ENCODE results near the gene BCAS3. TPM values are rescaled to one million over a fixed set of nuclear protein-coding genes. Genes with fewer than 3 reads are reported as not detected.
"Not testable (repeated sequence)": the region's sequence is repeated elsewhere in the genome, so short reads cannot be mapped to it uniquely, and the experiment has no call there.

Gene BCAS3
- total RNA-seq, 4 donors from 2014 or later: 42.1 to 84.7 (median 54.1) TPM

DNA sequence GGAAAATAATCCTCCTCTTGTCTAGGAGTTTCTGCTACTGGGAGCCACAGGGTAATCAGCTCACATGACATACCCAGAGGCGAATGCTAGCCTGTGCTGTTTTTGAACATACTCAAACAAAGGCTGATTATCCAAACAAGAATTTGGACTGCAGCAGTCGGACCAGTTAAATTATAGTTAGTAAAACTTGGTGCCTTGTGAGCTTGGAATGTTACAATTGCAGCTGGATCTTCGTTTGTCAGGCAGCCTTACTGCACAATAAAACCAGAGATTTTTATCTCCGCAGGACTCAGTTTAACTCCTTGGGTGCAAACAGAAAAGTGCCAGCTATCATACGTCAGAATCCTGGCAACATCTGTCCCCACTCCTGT is 558.2 kb downstream of the BCAS3 start:
- no peak for TF ChIP-seq POLR2A (IDR thresholded peaks at IDR 0.05)
- TF ChIP-seq, protein P1, sequence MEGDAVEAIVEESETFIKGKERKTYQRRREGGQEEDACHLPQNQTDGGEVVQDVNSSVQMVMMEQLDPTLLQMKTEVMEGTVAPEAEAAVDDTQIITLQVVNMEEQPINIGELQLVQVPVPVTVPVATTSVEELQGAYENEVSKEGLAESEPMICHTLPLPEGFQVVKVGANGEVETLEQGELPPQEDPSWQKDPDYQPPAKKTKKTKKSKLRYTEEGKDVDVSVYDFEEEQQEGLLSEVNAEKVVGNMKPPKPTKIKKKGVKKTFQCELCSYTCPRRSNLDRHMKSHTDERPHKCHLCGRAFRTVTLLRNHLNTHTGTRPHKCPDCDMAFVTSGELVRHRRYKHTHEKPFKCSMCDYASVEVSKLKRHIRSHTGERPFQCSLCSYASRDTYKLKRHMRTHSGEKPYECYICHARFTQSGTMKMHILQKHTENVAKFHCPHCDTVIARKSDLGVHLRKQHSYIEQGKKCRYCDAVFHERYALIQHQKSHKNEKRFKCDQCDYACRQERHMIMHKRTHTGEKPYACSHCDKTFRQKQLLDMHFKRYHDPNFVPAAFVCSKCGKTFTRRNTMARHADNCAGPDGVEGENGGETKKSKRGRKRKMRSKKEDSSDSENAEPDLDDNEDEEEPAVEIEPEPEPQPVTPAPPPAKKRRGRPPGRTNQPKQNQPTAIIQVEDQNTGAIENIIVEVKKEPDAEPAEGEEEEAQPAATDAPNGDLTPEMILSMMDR (IDR thresholded peaks at IDR 0.05): no peak
- no peak overlapping the region for H3K4me3 ChIP-seq (ENCODE audit: low read depth, poor library complexity, severe bottlenecking)
- WGBS, 2 donors: 61 to 63% methylated on average over 5 of the region's 5 CpGs
- no peak for DNase-seq (ENCODE audit: low spot score in 2 of 2)
- intact Hi-C loops (cut with DNase I; ENCODE audit: low total_unique reads): no loop called here

DNA sequence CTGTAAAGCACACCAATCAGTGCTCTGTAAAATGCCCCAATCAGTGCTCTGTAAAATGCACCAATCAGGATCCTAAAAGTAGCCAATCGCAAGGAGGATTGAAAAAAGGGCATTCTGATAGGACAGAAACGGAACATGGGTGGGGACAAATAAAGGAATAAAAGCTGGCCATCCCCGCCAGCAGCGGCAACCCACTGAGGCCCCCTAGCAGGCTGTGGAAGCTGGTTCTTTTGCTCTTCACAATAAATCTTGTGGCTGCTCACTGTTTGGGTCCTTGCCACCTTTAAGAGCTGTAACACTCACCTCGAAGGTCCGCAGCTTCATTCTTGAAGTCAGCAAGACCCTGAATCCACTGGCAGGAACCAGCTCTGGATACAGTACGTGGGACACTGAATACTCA is 559.6 kb downstream of the BCAS3 start:
- DNase-seq (ENCODE audit: low spot score in 2 of 2): no peak
- no peak overlapping the region for H3K4me3 ChIP-seq (ENCODE audit: low read depth, poor library complexity, severe bottlenecking)
- 96 to 97% methylated on average over 7 of the region's 7 CpGs for WGBS, 2 donors
- intact Hi-C loops (cut with DNase I; ENCODE audit: low total_unique reads): no loop called here
- TF ChIP-seq POLR2A (IDR thresholded peaks at IDR 0.05): no peak
- TF ChIP-seq, protein P1 (IDR thresholded peaks at IDR 0.05): no peak

DNA sequence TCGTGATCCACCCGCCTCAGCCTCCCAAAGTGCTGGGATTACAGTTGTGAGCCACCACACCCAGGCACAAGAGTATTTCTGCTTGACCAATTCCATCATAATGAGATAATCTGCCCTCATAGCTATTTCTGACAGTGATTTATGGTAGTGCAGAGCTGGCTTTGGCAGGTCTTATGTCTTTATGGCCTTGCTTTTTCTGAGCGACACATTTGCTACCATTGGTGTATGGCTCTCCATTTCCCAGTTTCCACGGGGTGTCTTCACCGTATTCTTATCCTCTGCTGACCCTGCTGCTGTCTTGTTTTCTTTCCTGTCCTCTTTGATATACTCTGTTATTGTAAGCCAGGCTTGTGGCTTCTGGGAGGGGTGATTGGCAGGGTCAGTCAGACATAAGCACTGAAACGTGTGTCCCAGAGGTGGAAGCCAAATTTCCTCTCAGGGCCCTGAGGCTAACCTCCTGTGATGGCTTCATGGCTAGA is 560.8 kb downstream of the BCAS3 start:
- TF ChIP-seq, protein P1 (IDR thresholded peaks at IDR 0.05): no peak
- intact Hi-C loops (cut with DNase I; ENCODE audit: low total_unique reads): no loop called here
- no peak overlapping the region for H3K4me3 ChIP-seq (ENCODE audit: low read depth, poor library complexity, severe bottlenecking)
- no peak for DNase-seq (ENCODE audit: low spot score in 2 of 2)
- WGBS, 2 donors: 59 to 73% methylated on average over 6 of the region's 6 CpGs

DNA sequence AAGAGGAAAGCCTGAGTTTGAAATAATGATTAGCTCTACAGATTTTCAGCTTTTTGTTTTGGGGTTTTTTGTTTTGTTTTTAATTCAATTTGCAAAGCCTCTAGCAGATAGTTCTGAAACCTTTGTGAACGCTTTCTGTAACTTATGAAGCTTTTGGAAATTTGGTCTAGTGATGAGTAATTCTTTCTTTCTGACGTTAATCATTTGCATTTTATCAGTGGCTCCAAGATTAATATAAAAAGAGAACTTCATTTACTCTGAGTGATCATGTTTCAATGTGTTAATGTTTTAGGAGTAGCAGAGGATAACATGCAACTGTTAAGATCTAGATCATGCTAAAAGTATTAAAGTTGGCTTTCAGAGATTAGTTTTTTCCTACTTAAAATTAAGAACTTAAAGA is 561.7 kb downstream of the BCAS3 start:
- intact Hi-C loops (cut with DNase I; ENCODE audit: low total_unique reads): no loop called here

DNA sequence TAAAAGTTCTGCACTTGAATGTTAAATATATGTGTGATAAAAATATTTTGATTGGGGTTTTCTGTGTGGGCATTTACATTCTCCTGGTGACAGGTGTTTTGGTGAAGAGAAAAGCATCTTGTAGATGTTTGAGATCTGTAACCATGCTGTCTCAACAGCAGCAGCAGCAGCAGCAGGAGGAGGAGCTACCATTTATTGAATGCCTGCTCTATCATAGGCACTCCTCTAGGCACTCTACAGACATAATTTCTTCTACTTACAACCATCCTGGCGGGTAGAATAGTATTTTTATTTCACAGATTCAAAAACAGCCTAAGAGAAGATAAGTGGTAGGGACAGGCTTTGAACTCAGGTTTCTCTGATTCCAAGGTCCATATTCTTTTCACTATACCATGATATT is 562.3 kb downstream of the BCAS3 start:
- no peak for DNase-seq (ENCODE audit: low spot score in 2 of 2)
- TF ChIP-seq, protein P1 (IDR thresholded peaks at IDR 0.05): no peak
- intact Hi-C loops (cut with DNase I; ENCODE audit: low total_unique reads): no loop called here
- 100% methylated on average over 1 of the region's 1 CpG for WGBS, 2 donors
- no peak overlapping the region for H3K4me3 ChIP-seq (ENCODE audit: low read depth, poor library complexity, severe bottlenecking)

More for the DNA sequence above, 561.7 kb downstream of the BCAS3 start:
- no peak overlapping the region for H3K4me3 ChIP-seq (ENCODE audit: low read depth, poor library complexity, severe bottlenecking)
- 42 to 44% methylated on average over 2 of the region's 2 CpGs for WGBS, 2 donors
- TF ChIP-seq, protein P1 (IDR thresholded peaks at IDR 0.05): no peak
- TF ChIP-seq POLR2A (IDR thresholded peaks at IDR 0.05): no peak
- DNase-seq (ENCODE audit: low spot score in 2 of 2): no peak

DNA sequence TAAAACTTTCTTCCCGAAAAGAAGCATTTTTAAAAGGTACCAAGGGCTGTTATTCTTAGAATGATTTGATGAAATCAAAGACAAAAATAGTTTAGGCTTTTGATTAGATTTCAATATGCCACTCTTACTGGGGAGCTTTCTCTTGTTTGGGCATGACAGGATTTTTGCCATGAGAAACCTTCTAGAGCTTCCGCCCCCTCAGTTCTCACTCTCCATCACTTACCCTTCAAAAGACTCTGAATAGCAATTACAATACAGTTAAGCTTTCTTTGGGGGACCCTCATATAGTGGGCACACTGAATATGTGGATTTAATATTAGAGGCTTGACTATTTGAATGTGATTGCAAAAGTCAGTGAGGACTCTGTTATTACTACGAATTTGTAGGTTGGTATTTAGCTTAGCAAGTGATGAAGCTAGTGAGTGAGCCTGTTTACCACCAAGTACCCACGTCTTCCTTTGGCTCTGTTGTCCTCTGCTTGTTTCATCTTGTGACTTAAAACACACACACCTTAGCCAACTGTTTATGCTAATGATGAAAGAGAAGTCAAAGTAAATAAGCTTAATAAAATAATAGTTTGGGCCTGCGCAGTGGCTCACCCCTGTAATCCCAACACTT is 563.3 kb downstream of the BCAS3 start:
- 72 to 76% methylated on average over 5 of the region's 5 CpGs for WGBS, 2 donors
- no peak for TF ChIP-seq POLR2A (IDR thresholded peaks at IDR 0.05)
- TF ChIP-seq, protein P1 (IDR thresholded peaks at IDR 0.05): no peak
- no peak for DNase-seq (ENCODE audit: low spot score in 2 of 2)
- H3K4me3 ChIP-seq (ENCODE audit: low read depth, poor library complexity, severe bottlenecking): no peak overlapping the region
- intact Hi-C loops (cut with DNase I; ENCODE audit: low total_unique reads): no loop called here

DNA sequence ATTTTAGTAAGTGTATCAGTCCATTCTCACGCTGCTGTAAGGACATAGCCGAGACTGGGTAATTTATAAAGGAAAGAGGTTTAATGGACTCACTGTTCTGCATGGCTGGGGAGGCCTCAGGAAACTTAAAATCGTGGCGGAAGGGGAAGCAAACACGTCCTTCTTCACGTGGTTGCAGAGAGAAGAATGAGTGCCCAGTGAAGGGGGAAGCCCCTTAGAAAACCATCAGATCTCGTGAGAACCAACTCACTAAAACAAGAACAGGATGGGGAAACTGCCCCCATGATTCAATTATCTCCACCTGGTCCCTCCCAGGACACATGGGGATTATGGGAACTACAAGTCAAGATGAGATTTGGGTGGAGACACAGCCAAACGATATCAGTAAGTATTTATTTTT is 567.3 kb downstream of the BCAS3 start:
- 84 to 93% methylated on average over 8 of the region's 8 CpGs for WGBS, 2 donors
- intact Hi-C loops (cut with DNase I; ENCODE audit: low total_unique reads); H3K4me3 ChIP-seq (ENCODE audit: low read depth, poor library complexity, severe bottlenecking); DNase-seq (ENCODE audit: low spot score in 2 of 2): not testable (repeated sequence)

Measured in lower leg skin (tissue), 4 donors.